BE2C (cell line): ENCODE measurements around the gene ABCA2.

Experiments
- DNase-seq: peaks from one replicate; pipeline ENCODE4 v3.0.0-alpha.2; 2020
- H3K27me3 ChIP-seq: fragments of 250-450 bp; sonication (Bioruptor Pico); 2 replicates; pipeline ENCODE4 v1.5.1; 2020; ENCODE audit warnings: mild to moderate bottlenecking
- H3K36me3 ChIP-seq: fragments of 250-450 bp; sonication (Bioruptor Pico); 2 replicates; pipeline ENCODE4 v1.5.1; 2020; ENCODE audit warnings: mild to moderate bottlenecking
- H3K4me1 ChIP-seq: fragments of 250-450 bp; sonication (Bioruptor Pico); 2 replicates; pipeline ENCODE4 v1.5.1; 2020
- H3K4me3 ChIP-seq: 2 replicates; pipeline ENCODE4 v1.5.1; 2011; ENCODE audit warnings: low read depth, low read length
- H3K9me3 ChIP-seq: fragments of 250-450 bp; sonication (Bioruptor Pico); 2 replicates; pipeline ENCODE4 v1.5.1; 2020
- TF ChIP-seq, protein P1 (sequence below): IDR thresholded peaks from 2 replicates; pipeline ENCODE4 v1.5.1; 2012; ENCODE audit warnings: mild to moderate bottlenecking, low read depth, low read length

The ABCA2 gene

DNA sequence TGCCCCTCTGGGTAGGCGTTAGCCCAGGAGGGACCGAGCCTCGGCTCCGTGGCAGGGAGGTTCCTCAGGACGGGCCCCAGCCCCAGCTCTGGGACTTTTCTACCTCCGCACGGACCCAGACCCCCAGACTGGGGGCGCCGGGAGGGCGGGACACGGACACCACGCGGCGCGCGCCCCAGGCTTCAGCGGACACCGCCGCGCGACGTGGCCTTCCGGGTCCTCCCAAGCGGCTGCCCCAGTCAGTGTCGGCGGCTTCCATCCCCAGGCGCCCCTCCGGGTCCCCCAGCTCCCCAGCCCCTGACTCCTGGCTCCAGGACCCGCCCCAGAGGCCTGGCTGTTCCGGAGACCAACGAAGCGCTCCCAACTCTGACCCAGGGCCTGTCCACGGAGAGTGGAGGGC is 42.2 kb downstream of the ABCA2 start:
- peaks cover 20% of the 10 kb centered on the region for H3K4me1 ChIP-seq
- TF ChIP-seq, protein P1, sequence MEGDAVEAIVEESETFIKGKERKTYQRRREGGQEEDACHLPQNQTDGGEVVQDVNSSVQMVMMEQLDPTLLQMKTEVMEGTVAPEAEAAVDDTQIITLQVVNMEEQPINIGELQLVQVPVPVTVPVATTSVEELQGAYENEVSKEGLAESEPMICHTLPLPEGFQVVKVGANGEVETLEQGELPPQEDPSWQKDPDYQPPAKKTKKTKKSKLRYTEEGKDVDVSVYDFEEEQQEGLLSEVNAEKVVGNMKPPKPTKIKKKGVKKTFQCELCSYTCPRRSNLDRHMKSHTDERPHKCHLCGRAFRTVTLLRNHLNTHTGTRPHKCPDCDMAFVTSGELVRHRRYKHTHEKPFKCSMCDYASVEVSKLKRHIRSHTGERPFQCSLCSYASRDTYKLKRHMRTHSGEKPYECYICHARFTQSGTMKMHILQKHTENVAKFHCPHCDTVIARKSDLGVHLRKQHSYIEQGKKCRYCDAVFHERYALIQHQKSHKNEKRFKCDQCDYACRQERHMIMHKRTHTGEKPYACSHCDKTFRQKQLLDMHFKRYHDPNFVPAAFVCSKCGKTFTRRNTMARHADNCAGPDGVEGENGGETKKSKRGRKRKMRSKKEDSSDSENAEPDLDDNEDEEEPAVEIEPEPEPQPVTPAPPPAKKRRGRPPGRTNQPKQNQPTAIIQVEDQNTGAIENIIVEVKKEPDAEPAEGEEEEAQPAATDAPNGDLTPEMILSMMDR = no peak
- H3K27me3 ChIP-seq = no peaks in the 10 kb centered on the region
- no peak for DNase-seq
- H3K36me3 ChIP-seq = no peaks in the 10 kb centered on the region
- no peak overlapping the region for H3K4me3 ChIP-seq
- no peaks in the 10 kb centered on the region for H3K9me3 ChIP-seq

DNA sequence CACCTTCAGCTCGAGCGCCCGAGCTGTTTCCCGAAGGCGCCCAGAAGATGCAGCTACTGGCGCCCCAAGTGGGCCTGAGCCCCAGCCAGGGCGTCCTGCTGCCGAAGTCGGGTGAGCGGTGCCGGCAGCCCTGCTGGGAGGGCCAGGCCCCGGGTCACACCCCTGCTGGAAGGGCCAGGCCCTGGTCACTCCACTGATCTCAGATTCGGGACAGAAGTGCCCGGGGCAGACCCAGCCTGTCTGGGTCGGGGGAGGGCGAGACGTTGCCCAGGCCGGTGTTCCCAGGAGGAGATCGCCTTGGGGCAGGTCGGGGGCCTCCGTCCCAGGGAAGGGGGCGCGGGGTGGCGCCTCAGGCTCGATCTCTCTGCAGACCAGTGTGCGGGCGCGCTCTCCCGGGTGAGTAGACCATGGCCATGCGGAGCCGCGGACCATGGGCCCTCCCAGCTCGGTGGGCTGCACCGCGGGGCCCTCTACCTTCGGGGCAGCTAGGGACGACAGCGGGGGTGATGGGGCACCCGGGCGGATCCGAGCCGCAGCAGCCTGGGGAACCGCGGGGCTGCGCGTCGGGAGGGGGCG is 42.9 kb downstream of the ABCA2 start:
- TF ChIP-seq, protein P1 = no peak
- Histone ChIP-seq H3K4me1 (peaks cover 24% of the 10 kb centered on the region), H3K36me3 (no peaks in the 10 kb centered on the region), H3K9me3 (no peaks in the 10 kb centered on the region), H3K4me3 (no peak overlapping the region), H3K27me3 (no peaks in the 10 kb centered on the region)
- DNase-seq = no peak

DNA sequence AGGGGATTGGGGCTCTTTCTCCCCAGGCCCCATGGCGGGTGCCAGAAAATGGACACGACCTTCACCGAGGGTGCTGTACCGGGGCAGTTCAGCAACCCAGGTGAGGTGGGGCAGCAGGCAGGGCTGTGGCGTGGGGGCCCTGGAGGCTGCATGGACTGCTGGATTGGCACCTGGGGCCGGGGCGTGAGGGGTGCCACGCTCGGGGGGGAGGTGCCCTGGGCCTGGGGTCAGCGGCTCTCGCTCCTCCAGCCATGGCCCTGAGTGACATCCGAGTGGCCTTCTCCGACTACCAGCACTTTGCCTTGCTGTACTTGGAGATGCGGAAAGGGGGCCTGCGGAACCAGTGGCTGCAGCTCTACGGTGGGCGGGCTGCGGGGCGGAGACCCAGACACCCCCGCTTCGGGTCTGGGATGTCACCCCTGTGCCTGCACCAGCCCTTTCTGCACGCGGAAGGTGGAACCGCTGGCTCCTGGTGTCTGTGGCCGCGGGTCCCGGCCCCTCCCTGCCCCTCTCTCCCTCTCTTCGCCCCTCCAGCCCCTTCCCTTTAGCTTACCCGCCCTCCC is 43.5 kb downstream of the ABCA2 start:
- Histone ChIP-seq H3K4me1 (peaks cover 24% of the 10 kb centered on the region), H3K27me3 (no peaks in the 10 kb centered on the region), H3K9me3 (no peaks in the 10 kb centered on the region), H3K4me3 (no peak overlapping the region), H3K36me3 (no peaks in the 10 kb centered on the region)
- DNase-seq = no peak
- TF ChIP-seq, protein P1 = no peak

DNA sequence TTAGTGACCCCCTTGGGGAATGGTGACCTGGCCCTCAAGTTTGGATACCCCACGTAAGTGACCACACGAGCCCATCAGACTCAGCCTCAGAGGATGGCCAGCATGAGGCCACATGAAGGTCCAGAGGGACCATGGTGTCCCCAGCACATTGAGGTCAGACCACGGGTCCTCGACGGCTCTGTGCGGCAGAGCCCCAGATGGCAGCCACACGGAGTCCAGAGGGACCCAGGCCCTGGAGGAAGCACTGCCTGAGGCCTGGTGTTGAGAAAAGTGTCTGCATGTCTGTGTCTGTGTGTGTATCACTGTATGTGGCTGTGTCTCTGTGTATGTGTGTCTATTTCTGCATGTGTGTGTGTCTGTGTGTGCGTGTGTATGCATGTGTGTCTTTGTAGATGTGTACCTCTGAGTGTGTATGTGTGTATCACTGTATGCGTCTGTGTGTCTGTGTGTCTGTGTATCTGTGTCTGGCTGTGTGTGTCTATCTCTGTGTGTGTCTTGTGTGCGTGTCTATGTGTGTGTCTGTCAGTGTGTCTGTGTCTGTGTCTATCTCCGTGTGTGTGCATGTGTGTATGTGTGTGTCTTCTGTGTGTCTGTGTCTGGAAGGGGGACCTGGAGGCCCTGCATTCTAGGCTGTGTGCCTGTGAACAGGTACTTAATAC is 44.3 kb downstream of the ABCA2 start:
- Histone ChIP-seq H3K9me3 (no peaks in the 10 kb centered on the region), H3K27me3 (no peaks in the 10 kb centered on the region), H3K4me3 (no peak overlapping the region), H3K4me1 (peaks cover 24% of the 10 kb centered on the region), H3K36me3 (no peaks in the 10 kb centered on the region)
- TF ChIP-seq, protein P1 = no peak
- DNase-seq = no peak

DNA sequence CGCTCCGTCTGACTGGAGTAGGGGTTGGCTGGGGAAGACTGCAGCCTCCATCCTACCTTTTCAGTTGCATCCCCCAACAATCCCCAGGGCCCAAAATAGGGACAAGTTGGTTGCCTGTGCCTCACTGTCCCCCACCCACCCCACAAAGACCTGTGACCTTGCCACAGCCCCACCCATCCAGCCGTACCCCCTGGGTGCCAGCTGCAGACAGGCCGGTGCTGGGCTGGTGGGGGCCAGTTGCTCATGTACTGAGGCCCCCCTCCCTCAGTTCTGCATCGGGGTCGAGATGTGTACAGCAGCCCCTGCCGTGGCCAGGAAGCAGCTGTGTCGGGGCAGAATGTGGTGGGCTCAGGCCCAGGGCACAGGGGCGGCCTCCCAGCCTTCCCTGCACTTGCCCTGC is 44.9 kb downstream of the ABCA2 start:
- TF ChIP-seq, protein P1 = no peak
- Histone ChIP-seq H3K9me3 (no peaks in the 10 kb centered on the region), H3K27me3 (no peaks in the 10 kb centered on the region), H3K4me3 (no peak overlapping the region), H3K36me3 (no peaks in the 10 kb centered on the region), H3K4me1 (peaks cover 24% of the 10 kb centered on the region)
- no peak for DNase-seq

DNA sequence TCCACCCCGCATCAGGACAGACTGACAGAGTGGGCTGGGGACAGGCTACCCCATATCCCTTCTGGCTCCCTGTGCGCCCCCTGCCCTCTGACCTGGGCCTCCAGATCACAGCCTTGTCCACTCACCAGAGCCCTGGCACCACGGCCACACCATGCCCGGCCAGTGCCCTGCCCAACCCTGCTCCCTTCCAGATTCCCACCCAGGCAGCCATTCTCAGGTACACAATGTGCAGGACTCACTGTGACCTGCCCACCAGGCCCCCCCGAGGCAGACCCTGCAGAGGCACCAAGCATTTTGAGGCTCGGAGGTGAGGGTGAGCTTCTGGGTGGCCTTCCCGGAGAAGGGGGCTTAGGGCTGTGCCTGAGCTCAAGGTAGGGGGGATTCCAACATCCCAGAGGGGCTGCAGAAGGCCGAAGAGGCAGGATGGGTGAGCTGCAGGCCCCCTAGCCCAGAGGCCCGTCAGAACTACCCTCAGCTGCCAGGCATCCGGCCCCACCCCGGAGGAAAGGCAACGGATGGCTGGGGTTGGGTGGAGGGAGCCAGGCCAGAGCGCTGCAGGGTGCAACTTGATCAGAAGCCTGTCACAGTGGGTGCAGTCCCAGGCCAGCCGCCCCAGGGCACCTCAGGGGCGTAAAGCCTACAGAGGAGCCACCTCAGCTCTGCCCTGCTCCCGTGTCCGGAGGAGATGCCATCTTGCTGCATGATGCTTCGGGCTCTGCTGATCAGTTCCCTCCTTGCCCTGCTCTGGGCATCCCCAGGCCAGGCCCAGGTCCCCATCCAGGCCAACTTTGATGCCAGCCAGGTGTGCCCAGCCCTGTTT is 45.6 kb downstream of the ABCA2 start, which contains the start of gene LCNL1:
TSS of gene LCNL1 (plus strand) at position 762 of the 820 bp plus-strand sequence. CDS start 594 bp downstream, outside the sequence.
- TF ChIP-seq, protein P1 = no peak
- Histone ChIP-seq H3K36me3 (no peaks in the 10 kb centered on the region), H3K4me1 (peaks cover 24% of the 10 kb centered on the region), H3K27me3 (no peaks in the 10 kb centered on the region), H3K9me3 (no peaks in the 10 kb centered on the region), H3K4me3 (no peak within 1 kb of the TSS)
- DNase-seq = no peak
